Measurements from ENCODE around the gene METTL8.

DNA sequence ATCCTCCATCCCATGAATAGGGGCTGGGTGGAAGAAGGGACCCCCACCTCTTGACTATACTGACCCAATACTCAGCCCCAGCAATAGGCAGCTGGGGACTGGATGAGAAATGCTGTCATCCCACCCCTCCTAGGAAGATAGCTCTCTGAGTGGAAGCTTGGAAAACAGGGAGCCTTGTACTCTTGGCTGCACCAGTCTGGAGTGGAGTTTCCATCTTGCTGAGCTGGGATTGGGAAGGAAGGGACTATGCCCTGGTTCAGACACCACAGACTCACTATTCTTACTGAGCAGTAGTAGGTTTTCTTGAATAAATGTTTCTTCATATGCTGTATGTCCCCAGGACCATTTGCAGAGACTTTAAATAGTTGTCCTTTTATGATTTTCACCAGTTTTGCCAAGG lies 7.7 kb upstream of the METTL8 start:
- TF ChIP-seq BHLHE40 (IDR thresholded peaks at IDR 0.05; ENCODE audit: borderline replicate concordance) (no peak), ELF4 (IDR thresholded peaks at IDR 0.05) (no peak), FOXM1 (IDR thresholded peaks at IDR 0.05; ENCODE audit: borderline replicate concordance) (no peak), CTBP1 (IDR thresholded peaks at IDR 0.05; ENCODE audit: borderline replicate concordance) (no peak), SUZ12 (IDR thresholded peaks at IDR 0.05) (no peak), TARDBP (IDR thresholded peaks at IDR 0.05) (no peak), ZNF384 (IDR thresholded peaks at IDR 0.05) (no peak), HDGF (IDR thresholded peaks at IDR 0.05; ENCODE audit: borderline replicate concordance) (no peak), SP1 (IDR thresholded peaks at IDR 0.05) (no peak), ARNT (IDR thresholded peaks at IDR 0.05) (no peak), NFRKB (IDR thresholded peaks at IDR 0.05) (no peak), FOXA1 (IDR thresholded peaks at IDR 0.05) (no peak)

Measured in HEK293T (cell line).